Measurements from ENCODE around the gene TBC1D19.

DNA sequence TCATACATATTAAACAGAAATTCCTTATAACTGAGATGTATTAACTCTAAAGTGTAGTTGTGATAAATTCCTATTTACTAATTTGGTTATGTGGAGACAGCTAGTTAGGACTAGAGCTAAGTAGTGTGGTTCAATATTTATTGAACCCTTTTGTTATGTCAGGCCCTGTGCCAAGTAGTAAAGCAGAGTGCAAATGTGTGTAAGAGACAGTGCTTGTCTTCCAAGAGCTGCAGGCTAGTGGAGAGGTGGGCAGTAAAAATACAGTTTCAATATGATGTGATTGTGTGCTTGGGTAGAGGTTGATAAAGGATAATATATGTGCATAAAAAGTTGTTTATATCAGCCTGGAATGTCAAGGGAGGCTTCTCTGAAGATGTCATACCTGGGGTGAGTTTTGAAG is 80.0 kb downstream of the TBC1D19 start:
- TF ChIP-seq, protein P1, sequence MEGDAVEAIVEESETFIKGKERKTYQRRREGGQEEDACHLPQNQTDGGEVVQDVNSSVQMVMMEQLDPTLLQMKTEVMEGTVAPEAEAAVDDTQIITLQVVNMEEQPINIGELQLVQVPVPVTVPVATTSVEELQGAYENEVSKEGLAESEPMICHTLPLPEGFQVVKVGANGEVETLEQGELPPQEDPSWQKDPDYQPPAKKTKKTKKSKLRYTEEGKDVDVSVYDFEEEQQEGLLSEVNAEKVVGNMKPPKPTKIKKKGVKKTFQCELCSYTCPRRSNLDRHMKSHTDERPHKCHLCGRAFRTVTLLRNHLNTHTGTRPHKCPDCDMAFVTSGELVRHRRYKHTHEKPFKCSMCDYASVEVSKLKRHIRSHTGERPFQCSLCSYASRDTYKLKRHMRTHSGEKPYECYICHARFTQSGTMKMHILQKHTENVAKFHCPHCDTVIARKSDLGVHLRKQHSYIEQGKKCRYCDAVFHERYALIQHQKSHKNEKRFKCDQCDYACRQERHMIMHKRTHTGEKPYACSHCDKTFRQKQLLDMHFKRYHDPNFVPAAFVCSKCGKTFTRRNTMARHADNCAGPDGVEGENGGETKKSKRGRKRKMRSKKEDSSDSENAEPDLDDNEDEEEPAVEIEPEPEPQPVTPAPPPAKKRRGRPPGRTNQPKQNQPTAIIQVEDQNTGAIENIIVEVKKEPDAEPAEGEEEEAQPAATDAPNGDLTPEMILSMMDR (conservative IDR thresholded peaks at IDR 0.05; ENCODE audit: low read depth, low read length) = no peak
- TF ChIP-seq EZH2 (IDR thresholded peaks at IDR 0.05; ENCODE audit: low read length, unreplicated experiment) = no peak
- TF ChIP-seq EZH2phosphoT487 (IDR thresholded peaks at IDR 0.05; ENCODE audit: borderline replicate concordance, low read length) = no peak

All from PC-3 (cell line).